HG03103 (cell line): Measurements from ENCODE around the gene XAB2.

Experiments used
- ATAC-seq: cut with Tn5 transposase; IDR thresholded peaks from one replicate; pipeline ENCODE4 v1.9.1; 2021; ENCODE audit warnings: low read depth; ENCODE audit not compliant: unreplicated experiment

Gene XAB2

GRCh38 chr19:7614859-7615741, 14.2 kb downstream of the XAB2 start:
- ATAC-seq: no peak

- ATAC-seq: no peak
These were observed 16.8 kb downstream of the XAB2 start for GRCh38 chr19:7612282-7613274.

DNA sequence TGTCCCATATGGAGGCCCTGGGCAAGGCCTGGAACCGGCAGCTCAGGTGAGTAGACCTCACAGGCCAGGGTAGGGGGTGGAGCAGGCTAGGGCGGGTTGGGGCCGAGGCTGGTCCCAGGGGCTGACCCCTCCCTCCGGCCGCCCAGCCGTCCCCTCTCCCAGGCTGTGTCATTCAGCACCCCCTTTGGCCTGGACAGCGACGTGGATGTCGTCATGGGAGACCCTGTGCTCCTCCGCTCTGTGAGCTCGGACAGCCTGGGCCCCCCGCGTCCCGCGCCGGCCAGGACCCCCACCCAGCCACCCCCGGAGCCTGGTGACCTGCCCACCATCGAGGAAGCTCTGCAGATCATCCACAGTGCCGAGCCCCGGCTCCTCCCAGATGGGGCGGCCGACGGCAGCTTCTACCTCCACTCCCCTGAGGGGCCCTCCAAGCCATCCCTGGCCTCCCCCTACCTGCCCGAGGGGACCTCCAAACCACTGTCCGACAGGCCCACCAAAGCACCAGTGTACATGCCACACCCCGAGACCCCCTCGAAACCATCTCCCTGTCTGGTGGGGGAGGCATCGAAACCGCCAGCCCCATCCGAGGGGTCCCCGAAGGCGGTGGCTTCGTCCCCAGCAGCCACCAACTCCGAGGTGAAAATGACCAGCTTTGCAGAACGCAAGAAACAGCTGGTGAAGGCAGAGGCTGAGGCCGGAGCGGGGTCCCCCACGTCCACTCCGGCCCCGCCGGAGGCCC, 17.6 kb downstream of the XAB2 start:
- no peak for ATAC-seq

GRCh38 chr19:7610491-7611240, 18.7 kb downstream of the XAB2 start:
- no peak for ATAC-seq

DNA sequence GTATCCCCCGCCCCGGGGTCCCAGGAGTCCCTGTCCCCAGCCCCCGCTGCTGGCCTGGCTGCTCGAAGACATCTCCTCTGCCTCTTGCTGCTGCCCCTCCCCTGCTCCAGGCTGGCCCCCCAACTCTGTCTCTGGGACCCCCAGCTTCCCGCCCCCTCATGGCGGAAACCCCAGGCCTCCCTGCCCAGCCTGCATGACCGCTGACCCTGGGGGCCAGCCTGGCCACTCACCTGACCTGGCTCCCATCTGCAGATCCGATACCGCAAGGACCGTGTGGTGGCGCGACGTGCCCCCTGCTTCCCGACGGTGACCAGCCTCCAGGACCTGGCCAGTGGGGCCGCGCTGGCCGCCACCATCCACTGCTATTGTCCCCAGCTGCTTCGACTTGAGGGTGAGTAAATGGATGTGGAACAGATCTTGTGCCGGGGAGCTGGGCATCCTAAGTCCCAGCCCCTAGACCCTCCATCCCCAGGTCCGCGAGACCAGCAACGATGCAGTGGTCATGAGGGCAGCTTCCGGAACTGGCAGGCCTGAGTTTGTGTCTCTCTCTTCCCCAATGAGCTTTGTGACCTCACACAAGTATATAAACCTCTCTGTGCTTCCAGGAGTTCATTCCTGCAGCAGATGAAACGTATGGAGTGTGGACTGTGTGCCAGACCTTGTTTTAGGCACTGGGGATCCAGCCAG, 21.3 kb downstream of the XAB2 start:
- no peak for ATAC-seq

- no peak for ATAC-seq
These were observed 22.0 kb downstream of the XAB2 start for GRCh38 chr19:7607212-7607873.

DNA sequence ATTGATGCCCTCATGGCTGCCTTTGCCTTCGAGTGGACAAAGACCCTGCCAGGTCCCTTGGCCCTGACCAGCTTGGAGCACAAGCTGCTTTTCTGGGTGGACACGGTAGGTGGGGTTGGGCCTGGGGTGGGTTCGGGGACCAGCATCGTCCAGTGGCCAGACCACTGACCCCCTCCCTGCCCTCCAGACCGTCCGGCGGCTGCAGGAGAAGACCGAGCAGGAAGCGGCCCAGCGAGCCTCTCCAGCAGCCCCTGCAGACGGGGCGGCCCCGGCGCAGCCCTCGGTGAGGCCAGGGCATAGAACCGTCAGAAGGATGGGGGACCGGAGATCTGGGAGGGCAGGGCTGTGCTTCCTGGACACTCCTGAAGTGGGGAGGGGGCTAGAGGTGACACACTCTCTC, 23.1 kb downstream of the XAB2 start:
- no peak for ATAC-seq

DNA sequence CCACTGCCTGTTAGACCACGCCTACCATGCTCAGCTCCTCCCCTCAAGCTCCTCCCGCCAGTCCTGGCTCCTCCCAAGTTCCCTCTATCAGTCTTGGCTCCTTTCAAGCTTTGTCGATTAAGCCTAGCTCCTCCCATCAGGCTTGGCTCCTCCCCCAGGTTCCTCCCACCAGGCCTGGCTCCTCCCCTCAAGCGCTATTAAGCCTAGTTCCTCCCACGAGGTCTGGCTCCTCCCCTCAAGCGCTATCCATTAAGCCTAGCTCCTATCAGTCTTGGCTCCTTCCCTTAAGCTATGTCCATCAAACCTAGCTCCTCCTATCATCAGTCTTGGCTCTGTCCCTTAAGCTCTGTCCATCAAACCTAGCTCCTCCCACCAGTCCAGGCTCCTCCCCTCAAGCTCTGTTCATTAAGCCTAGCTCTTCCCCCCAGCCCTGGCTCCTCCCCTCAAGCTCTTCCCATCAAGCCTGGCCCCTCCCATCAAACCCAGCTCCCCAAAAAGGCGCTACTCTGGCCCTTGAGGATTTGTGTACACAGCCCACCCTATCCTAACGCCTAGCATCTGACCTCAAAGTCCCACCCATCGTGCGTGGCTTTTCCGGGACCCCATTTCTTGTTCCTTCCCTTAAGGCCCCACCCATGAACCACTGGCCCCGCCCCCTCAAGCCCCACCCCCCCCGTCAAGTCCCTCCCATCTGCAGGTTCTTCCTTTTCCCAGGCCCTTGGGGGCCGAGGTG, 23.7 kb downstream of the XAB2 start:
- ATAC-seq: no peak

GRCh38 chr19:7603919-7604318, 25.4 kb downstream of the XAB2 start:
- ATAC-seq: no peak

DNA sequence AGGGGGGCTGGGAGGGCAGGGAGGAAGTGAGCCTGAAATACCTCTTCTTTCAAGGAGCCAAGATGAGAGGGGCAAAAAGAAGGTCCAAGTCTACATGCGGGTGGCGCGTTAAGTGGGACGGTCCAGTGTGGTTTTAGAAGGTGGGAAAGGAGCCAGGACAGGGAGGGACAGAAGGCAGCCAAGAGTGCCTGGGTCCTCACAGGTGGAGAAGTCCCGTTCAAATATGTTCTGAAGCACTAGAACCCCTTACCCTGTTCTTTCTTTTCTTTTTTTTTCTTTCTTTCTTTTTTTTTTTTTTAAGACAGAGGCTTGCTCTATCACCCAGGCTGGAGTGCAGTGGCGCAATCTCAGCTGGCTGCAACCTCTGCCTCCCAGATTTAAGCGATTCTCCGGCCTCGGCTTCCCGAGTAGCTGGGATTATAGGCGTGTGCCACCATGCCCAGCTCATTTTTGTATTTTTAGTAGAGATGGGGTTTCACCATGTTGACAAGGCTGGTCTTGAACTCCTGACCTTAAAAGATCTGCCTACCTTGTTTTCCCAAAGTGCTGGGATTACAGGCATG, 26.3 kb downstream of the XAB2 start:
- no peak for ATAC-seq

- no peak for ATAC-seq
These were observed 27.0 kb downstream of the XAB2 start for GRCh38 chr19:7602240-7602934.

DNA sequence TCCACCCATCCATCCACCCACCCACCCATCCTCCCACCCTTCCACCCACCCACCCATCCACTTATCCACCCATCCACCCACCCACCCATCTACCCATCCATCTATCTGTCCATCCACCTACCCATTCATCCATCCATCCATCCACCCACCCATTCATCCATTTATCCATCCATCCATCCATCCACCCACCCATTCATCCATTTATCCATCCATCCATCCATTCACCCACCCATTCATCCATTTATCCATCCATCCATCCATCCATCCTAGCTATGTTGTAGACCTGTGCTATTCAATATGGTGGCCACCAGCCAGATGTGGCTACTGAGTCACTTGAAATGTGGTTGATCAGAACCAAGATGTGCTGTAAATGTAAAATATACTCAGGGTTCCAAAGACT, 28.6 kb downstream of the XAB2 start:
- ATAC-seq: no peak

DNA sequence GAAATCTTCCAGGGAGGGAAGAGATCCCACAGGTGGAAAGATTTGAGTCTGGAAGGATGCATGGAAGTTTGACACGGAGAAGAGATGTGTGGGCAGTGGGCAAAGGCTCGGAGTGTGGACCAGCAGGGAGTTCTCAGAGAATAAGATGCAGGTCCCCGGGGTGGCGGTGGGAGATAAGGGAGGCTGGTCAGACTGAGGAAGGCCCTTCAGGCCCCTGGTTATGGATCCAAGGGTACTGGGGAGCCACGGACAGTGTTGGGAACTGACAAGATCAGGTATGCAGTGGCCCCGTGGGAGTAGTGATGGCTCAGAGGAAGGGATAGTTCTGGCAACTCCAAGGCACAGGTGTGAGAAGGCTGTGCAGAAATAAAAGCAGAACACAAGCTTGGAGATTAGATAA, 31.2 kb downstream of the XAB2 start:
- no peak for ATAC-seq

- no peak for ATAC-seq
These were observed 31.7 kb downstream of the XAB2 start for GRCh38 chr19:7597689-7598088.

DNA sequence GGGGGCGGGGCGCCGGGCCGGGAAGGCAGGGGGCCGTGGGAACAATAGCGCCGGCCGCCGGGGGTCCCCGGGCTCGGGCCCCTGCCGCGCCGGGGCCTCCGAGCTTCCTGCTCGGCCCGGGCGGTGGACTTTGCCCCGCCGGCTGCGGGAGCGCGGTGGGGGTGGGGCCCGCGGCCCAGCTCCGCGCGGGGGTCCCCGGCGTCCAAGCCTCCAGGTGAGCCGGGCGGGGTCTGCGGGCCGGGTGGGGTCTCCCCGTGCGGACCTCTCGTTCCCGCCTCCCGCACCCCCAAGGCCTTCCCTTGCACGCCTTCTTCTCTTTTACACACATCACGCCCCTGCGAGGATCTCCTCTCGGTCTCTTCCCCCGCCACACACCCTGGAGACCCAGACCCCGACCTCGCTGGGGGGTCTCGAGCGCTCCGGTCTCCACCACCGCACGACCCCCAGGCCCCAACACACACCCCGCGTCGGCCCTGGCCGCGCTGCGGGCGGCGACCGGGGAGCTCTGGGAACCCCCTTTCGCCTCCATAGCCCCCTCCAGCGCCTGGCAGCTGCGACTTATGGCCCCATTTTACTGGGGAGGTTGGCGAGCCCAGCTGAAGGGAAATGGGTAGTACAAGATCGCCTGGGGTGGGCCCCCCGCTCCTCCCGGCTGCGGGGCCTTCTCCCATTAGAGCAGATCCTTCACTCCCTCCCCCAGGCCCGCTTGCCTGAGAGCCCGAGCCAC, 33.0 kb downstream of the XAB2 start:
- no peak for ATAC-seq

GRCh38 chr19:7595466-7596133, 33.7 kb downstream of the XAB2 start, which contains the start of gene CAMSAP3:
TSS of gene CAMSAP3 (plus strand) at chr19:7595863. CDS start at chr19:7596003, 140 bp downstream.
- no peak for ATAC-seq
